RWPE2 (cell line): ENCODE data around the gene ZBED4.

Experiments
- ATAC-seq: fragments of 200-7000 bp; cut with Tn5 transposase; 3 replicates; pipeline ENCODE4 v1.9.1; 2021; ENCODE audit warnings: low read depth
- DNase-seq: peaks from one replicate; pipeline ENCODE4 v3.0.0-alpha.2; 2020; ENCODE audit warnings: low spot score
- H3K27ac ChIP-seq: fragments of 450-650 bp; 2 replicates; pipeline ENCODE4 v1.5.1; 2017; ENCODE audit warnings: mild to moderate bottlenecking; ENCODE audit not compliant: poor library complexity, severe bottlenecking
- H3K27me3 ChIP-seq: fragments of 250-450 bp; sonication (Bioruptor Pico); 2 replicates; pipeline ENCODE4 v1.5.1; 2021; ENCODE audit warnings: mild to moderate bottlenecking, moderate library complexity; ENCODE audit not compliant: insufficient read depth, poor library complexity, severe bottlenecking
- H3K36me3 ChIP-seq: fragments of 250-450 bp; sonication (Bioruptor Pico); 2 replicates; pipeline ENCODE4 v1.5.1; 2020; ENCODE audit warnings: low read depth, mild to moderate bottlenecking, moderate library complexity
- H3K4me1 ChIP-seq: fragments of 250-450 bp; sonication (Bioruptor Pico); 2 replicates; pipeline ENCODE4 v1.5.1; 2021; ENCODE audit warnings: mild to moderate bottlenecking, moderate library complexity; ENCODE audit not compliant: insufficient read depth, poor library complexity, severe bottlenecking
- H3K4me3 ChIP-seq: fragments of 250-450 bp; sonication (Bioruptor Pico); 2 replicates; pipeline ENCODE4 v1.5.1; 2021; ENCODE audit warnings: mild to moderate bottlenecking, moderate library complexity; ENCODE audit not compliant: severe bottlenecking
- H3K9me3 ChIP-seq: fragments of 250-450 bp; sonication (Bioruptor Pico); 2 replicates; pipeline ENCODE4 v1.5.1; 2021; ENCODE audit warnings: mild to moderate bottlenecking, moderate library complexity; ENCODE audit not compliant: severe bottlenecking
- CTCF ChIP-seq: fragments of 450-650 bp; IDR thresholded peaks from one replicate; pipeline ENCODE4 v1.5.1; 2017; ENCODE audit warnings: mild to moderate bottlenecking, moderate library complexity; ENCODE audit not compliant: poor library complexity, severe bottlenecking

ZBED4 gene

GRCh38 chr22:49879871-49880270 is 26.2 kb downstream of the ZBED4 start:
- DNase-seq (no peak), ATAC-seq (no peak)
- Histone ChIP-seq H3K4me1 (no peaks in the 10 kb centered on the region), H3K27ac (no peak overlapping the region), H3K4me3 (no peak overlapping the region), H3K27me3 (no peaks in the 10 kb centered on the region), H3K9me3 (no peaks in the 10 kb centered on the region), H3K36me3 (peaks cover 40% of the 10 kb centered on the region)
- no peak for TF ChIP-seq CTCF

- no peak overlapping the region for H3K27ac ChIP-seq
These were observed 26.6 kb downstream of the ZBED4 start for GRCh38 chr22:49880281-49880680.

GRCh38 chr22:49881856-49882255 is 28.2 kb downstream of the ZBED4 start:
- Histone ChIP-seq H3K4me1 (no peaks in the 10 kb centered on the region), H3K9me3 (no peaks in the 10 kb centered on the region), H3K27ac (no peak overlapping the region), H3K4me3 (no peak overlapping the region), H3K36me3 (peaks cover 47% of the 10 kb centered on the region), H3K27me3 (no peaks in the 10 kb centered on the region)
- DNase-seq (no peak), ATAC-seq (no peak)
- TF ChIP-seq CTCF = no peak

More at GRCh38 chr22:49880281-49880680, 26.6 kb downstream of the ZBED4 start:
- DNase-seq (no peak), ATAC-seq (no peak)
- no peaks in the 10 kb centered on the region for H3K4me1 ChIP-seq
- no peak for TF ChIP-seq CTCF
- H3K36me3 ChIP-seq = peaks cover 44% of the 10 kb centered on the region
- no peak overlapping the region for H3K4me3 ChIP-seq
- no peaks in the 10 kb centered on the region for H3K27me3 ChIP-seq
- no peaks in the 10 kb centered on the region for H3K9me3 ChIP-seq

- Histone ChIP-seq H3K9me3 (no peaks in the 10 kb centered on the region), H3K27ac (no peak overlapping the region), H3K36me3 (peaks cover 49% of the 10 kb centered on the region), H3K4me1 (no peaks in the 10 kb centered on the region), H3K27me3 (no peaks in the 10 kb centered on the region), H3K4me3 (no peak overlapping the region)
- no peak for TF ChIP-seq CTCF
- ATAC-seq (no peak), DNase-seq (no peak)
These were observed 29.1 kb downstream of the ZBED4 start for GRCh38 chr22:49882519-49883293.

- TF ChIP-seq CTCF = no peak
- DNase-seq = no peak
- H3K27me3 ChIP-seq = no peaks in the 10 kb centered on the region
- no peaks in the 10 kb centered on the region for H3K4me1 ChIP-seq
- no peak for ATAC-seq
- peaks cover 50% of the 10 kb centered on the region for H3K36me3 ChIP-seq
- H3K9me3 ChIP-seq = no peaks in the 10 kb centered on the region
- no peak overlapping the region for H3K4me3 ChIP-seq
- H3K27ac ChIP-seq = no peak overlapping the region
These were observed 29.6 kb downstream of the ZBED4 start for GRCh38 chr22:49883294-49883640.
